Ureter (tissue), 1 donor: ENCODE results near the gene ARMC7. TPM values are rescaled to one million over a fixed set of nuclear protein-coding genes. Genes with fewer than 3 reads are reported as not detected.
"Not testable (repeated sequence)": the region's sequence is repeated elsewhere in the genome, so short reads cannot be mapped to it uniquely, and the experiment has no call there.

Experiments
- DNase-seq: peaks from one replicate; pipeline ENCODE4 v3.0.0-alpha.2; 2020; ENCODE audit warnings: low spot score
- total RNA-seq: library from RNA; stranded (reverse); gene quantifications from one replicate; pipeline ENCODE4 v1.2.4, GENCODE V29; 2023
- donor health status: DM: yes; HTN: yes; CAD: no.

Gene ARMC7
- total RNA-seq, 1 donor from 2014 or later: 13.8 TPM

DNA sequence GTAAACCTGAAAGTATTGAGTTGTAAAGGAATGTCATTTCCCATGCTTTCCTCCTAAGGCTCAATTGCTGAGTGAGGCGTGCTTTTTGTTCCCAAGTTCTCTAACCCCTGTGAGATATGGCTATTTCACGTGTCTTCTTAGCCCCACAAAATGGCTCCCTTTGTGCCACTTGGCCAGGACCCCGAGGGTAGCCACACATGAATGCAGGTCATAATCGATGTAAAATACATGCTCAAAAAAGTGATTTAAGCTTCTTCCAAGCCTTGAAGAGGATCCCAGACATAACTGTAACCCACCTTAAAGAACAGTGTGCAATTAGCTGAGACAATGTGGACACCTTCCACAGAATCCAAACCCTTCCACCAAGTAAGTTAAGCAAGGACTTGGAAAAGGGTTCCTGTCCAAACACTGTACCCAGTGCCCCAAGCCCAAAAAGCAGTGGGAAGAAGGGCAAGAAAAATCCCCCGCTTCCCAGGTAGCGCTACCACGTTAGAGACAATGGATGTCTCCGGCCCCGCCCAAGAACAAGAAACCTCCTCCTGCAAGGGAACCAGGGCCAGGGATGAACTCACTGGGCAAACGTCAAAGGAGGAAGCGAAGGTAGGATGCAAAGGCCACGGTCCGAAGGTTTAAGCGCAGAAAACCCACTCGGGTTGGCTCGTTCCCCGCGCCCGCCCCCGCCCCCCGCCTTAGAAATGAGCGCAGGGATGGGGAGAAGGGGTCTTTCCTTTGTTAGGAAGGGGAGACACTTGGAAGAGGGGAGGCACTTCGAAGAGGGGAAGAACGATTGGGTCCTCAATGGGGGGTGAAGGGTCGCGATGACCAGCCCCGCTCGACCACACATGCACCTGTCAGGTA is 43.4 kb downstream of the ARMC7 start:
- DNase-seq: no peak

GRCh38 chr17:75153780-75154194 is 44.0 kb downstream of the ARMC7 start:
- DNase-seq: no peak

GRCh38 chr17:75154195-75155106 is 44.7 kb downstream of the ARMC7 start, which contains the start of gene JPT1:
Gene JPT1, minus strand, starts transcription at chr17:75154512. Its CDS starts 115 bp downstream, at chr17:75154397.
- DNase-seq: peak; percentile 99

DNA sequence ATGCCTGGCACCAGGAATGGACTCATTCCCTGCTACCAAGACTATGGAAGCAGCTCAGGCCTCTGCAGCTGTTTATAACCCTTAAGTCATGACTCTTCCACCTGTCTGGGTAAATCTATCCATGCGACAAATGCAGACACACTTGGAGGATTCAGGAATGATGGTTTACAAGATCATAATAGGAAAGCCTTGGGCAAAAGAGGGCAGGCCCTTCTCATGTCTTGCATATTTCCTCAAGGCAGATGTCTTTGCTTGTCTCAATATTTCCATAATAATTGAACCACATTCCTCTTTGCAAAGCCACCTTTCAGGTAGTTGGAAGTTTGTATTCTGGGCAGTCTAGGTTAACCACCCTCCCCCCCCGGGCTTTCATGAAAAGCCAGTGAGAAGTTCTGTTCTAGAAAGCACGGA is 45.4 kb downstream of the ARMC7 start:
- no peak for DNase-seq

DNA sequence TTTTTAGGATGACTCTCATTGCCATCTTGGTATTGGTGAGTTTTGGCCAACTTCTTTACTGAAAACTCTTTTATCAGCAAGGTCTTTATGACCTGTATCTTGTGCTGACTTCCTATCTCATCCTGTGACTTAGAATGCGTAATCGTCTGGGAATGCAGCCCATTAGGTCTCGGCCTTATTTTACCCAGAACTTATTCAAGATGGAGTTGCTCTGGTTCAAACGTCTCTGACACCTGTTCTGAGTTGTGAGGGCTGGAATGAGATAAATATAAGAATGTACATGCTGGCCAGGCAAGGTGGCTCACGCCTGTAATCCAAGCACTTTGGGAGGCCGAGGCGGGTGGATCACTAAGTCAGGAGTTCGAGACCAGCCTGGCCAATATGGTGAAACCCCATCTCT is 48.7 kb downstream of the ARMC7 start:
- not testable (repeated sequence) for DNase-seq

DNA sequence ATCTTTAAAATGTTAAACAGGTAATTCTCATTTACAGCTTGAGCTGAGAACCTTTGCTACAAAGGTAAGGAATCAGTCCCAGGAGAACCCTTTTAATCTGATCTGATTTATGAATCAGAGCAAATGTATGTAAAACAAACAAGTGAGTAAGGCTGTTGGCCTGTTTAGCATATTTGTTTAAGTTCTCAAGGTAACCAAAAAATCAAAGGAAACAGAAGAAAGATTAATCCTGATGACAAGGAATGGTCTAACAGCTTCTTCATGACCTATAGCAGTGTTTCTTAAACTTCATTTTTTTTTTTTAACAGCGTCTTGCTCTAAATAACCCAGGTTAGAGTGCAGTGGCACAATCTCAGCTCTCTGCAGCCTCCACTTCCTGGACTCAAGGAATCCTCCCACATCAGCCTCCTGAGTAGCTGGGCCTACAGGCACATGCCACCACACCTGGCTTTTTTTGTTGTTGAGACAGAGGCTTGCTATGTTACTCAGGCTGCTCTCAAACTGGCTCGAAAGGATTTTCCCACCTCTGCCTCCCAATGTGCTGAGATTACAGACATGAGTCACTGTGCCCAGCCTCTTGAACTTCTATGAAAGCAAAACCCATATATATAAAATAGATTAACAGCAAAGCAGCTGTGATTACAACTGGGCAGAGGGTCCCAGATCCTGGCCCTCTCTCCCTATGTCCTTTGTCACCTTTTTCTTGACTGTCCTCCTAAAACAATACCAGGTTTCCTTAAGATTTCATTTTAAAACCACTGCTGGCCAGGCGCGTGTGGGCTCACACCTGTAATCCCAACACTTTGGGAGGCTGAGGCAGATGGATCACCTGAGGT is 49.6 kb downstream of the ARMC7 start:
- DNase-seq: no peak

DNA sequence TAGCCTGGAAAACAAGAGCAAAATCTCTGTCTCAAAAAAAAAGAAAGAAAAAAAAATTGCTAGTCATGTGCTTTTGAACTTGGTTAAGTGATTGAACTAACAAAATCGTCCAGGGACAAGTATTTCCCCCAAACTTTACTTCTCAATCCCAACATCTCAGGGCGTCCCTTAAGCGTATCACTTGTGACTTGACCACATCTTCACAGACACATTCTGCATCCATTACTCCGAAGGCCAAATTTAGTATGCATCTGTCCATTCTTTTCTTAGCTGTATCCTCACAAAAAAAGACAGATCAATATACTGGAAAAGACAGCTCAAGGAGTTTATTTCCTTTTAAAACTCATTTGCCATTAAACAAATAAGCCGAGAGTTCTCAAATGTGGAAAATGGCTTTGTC is 50.4 kb downstream of the ARMC7 start:
- no peak for DNase-seq

GRCh38 chr17:75163074-75163473 is 53.3 kb downstream of the ARMC7 start:
- no peak for DNase-seq

GRCh38 chr17:75164606-75165005 is 54.8 kb downstream of the ARMC7 start:
- not testable (repeated sequence) for DNase-seq

GRCh38 chr17:75168998-75169397 is 59.2 kb downstream of the ARMC7 start:
- no peak for DNase-seq

- DNase-seq: no peak
Measured at GRCh38 chr17:75173526-75173925, 63.8 kb downstream of the ARMC7 start.

DNA sequence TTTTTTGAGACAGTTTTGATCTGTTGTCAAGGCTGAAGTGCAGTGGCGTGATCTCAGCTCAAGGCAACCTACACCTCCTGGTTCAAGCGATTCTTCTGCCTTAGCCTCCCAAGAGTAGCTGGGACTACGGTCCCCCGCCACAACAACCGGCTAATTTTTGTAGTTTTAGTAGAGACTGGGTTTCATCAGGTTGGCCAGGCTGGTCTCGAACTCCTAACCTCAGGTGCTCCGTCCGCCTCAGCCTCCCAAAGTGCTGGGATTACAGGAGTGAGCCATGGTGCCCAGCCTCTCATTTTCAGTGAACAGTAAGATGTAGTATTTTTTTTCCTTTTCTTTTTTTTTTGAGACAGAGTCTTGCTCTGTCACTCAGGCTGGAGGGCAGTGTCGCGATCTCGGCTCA is 65.2 kb downstream of the ARMC7 start:
- DNase-seq: no peak

GRCh38 chr17:75176625-75177024 is 66.9 kb downstream of the ARMC7 start:
- DNase-seq: no peak

DNA sequence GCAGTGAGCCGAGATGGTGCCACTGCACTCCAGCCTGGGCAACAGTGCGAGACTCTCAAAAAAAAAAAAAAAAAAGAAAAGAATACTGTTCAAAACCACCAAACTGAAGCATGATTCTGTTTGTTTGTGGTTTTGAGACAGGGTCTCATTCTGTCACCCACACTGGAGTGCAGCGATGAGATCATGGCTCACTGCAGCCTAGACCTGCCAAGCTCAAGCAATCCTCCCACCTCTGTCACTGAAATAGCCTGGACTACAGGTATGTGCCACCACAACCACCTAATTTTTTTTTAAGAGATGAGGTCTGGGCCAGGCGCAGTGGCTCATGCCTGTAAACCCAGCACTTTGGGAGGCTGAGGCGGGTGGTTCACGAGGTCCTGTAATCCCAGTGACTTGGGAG is 68.7 kb downstream of the ARMC7 start:
- DNase-seq: no peak

Other genes with a start within 250 kb of the ARMC7 start
- gene FDXR, start 237.0 kb upstream of the ARMC7 start, total RNA-seq: 18.4 TPM
- 7.3 TPM for gene FADS6, start 216.3 kb upstream of the ARMC7 start, total RNA-seq
- gene USH1G, start 186.7 kb upstream of the ARMC7 start, total RNA-seq: 1.4 TPM
- not detected for gene OTOP2, start 185.7 kb upstream of the ARMC7 start, total RNA-seq
- not detected for gene OTOP3, start 174.1 kb upstream of the ARMC7 start, total RNA-seq
- gene HID1, start 137.2 kb upstream of the ARMC7 start, total RNA-seq: 78.1 TPM
- gene CDR2L, start 122.3 kb upstream of the ARMC7 start, total RNA-seq: 11.4 TPM
- gene MRPL58, start 97.3 kb upstream of the ARMC7 start, total RNA-seq: 32.1 TPM
- 270 TPM for gene ATP5PD, start 63.0 kb upstream of the ARMC7 start, total RNA-seq
- gene KCTD2, start 62.7 kb upstream of the ARMC7 start, total RNA-seq: 25.3 TPM
- gene SLC16A5, start 22.0 kb upstream of the ARMC7 start, total RNA-seq: 77.7 TPM
- 81.6 TPM for gene NT5C, start 21.8 kb downstream of the ARMC7 start, total RNA-seq
- 93.9 TPM for gene JPT1, start 44.5 kb downstream of the ARMC7 start, total RNA-seq
- 326 TPM for gene SUMO2, start 73.0 kb downstream of the ARMC7 start, total RNA-seq
- gene NUP85, start 95.7 kb downstream of the ARMC7 start, total RNA-seq: 88.6 TPM
- 61.4 TPM for gene GGA3, start 151.6 kb downstream of the ARMC7 start, total RNA-seq
- gene MRPS7, start 151.9 kb downstream of the ARMC7 start, total RNA-seq: 57.0 TPM
- gene MIF4GD, start 161.3 kb downstream of the ARMC7 start, total RNA-seq: 19.9 TPM
- gene SLC25A19, start 179.5 kb downstream of the ARMC7 start, total RNA-seq: 8.8 TPM